ENCODE results near the gene DIS3L2.
"Not testable (repeated sequence)": the region's sequence is repeated elsewhere in the genome, so short reads cannot be mapped to it uniquely, and the experiment has no call there.

Gene DIS3L2

GRCh38 chr2:232341739-232342126 lies 380.2 kb downstream of the DIS3L2 start:
- DNase-seq (ENCODE audit: low read depth in 4 of 4, low spot score in 1 of 4), result no peak

DNA sequence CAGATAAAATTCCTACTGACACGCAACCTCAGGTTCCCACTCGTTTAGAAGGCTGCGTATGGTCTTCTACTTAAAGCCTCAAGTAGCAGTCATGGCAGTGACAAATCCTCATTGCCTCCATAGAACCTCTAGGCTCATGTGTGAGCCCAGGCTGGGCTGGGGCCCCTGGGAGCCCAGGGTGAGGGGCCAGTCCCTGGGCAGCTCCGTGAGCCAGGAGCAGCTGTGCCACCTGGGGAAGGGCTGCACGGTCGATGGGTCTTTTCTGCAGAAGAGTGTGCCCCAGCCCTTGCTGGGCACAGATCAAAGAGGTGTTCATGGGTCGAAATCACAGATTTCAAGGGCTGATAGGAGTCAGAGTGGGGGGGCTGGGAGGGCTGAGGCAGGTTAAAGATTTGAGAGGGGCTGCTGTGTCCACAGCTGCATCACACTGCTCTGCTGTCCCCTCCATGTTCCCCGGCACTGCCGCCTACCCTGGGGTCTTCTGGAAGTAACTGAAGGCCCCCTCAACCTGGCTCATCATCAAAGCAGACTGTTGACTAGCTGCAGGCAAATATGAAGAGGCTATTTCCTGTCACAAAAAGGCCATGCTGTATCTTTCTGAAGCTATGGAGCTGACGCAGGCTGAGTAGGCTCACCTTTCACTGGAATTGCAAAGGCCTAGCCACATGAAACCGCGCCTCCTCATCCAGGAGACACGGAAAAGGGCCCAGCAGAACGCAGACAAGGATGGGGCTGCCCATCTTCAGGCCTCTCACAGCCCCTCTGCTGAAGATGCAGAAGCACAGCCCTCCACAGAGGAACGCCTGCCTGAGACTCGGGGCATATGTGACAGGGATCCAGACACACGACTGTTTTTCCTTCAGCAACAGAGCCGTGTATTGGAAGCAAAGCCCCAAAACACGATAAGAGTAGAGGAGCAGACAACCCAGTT lies 381.4 kb downstream of the DIS3L2 start:
- no peak for DNase-seq (ENCODE audit: low read depth in 4 of 4, low spot score in 1 of 4)

GRCh38 chr2:232343821-232344220 lies 382.3 kb downstream of the DIS3L2 start:
- DNase-seq (ENCODE audit: low read depth in 4 of 4, low spot score in 1 of 4), result no peak

DNA sequence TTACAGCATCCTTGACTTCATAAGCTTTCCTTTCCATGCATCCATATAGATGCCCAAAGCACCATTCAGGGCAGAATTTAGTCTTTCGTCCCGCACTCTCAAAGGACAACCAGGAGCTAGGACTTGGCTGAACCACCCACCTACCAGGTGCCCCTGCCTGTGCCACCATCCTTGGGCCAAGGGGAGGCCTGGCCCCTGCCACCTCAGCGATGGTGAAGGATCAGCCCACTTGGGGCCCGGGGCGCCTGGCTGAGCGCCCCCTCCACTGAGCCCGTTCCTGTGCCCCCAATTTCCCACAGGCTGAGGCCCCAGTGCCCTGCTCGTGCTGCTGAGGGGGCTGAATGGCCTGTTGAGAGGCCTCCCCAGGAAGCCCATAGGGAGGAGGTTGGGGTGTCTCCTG lies 383.7 kb downstream of the DIS3L2 start:
- no peak for DNase-seq (ENCODE audit: low read depth in 4 of 4, low spot score in 1 of 4)

DNA sequence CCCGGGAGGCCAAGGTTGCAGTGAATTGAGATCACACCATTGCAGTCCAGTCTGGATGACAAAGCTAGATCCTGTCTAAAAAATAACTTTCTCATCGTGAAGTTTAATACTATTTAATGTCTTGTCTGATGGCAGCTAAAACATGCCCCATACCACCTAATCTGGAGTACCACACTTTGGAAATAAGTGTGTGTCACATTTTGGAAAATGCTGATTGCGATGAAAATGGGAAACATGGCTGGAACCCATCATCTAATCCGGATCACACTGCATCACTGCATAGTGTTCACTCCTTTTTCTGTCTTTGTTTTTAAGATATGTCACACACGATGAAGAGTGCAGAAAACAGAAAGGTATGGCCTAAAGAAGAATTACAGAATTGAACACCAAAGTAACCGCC lies 385.9 kb downstream of the DIS3L2 start:
- DNase-seq (ENCODE audit: low read depth in 4 of 4, low spot score in 1 of 4), result no peak

DNA sequence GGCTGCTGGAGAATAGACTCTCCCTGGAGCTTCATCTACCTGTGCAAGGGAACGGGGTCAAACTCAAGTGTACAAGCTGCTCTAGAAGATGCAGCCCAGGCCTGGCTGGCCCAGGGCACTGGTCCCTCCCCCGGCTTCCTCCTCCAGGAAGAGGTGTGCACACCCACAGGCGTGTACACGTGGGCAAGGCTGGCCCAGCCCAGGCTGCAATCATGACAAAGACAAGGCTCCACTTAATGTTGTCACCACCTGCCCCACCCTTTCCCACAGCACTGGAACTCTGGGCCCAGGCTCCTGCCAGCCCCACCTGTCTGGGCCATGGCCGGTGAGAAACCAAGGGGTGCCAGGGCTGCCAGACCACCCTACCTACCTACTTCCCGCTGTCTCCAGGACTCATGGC lies 387.4 kb downstream of the DIS3L2 start:
- no peak for DNase-seq (ENCODE audit: low read depth in 4 of 4, low spot score in 1 of 4)

DNA sequence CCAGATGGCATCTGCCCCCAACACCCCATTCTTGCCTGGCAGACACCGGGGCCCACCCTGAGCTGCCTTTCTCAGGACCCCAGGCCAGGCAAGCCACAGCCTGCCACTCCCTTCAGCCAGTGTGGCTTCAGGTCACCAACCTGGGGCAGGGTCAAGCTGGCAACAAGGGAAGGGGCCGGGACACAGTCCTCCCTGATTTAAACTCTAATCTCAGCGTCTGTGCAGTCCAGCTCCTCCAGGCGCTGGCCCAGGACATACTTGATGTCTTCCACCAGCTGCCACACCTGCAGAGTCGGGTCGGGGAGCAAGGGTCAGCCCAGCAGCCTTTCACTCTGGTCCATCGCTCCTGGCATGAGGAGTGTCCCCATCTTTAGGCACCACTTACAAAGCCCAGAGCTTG lies 388.0 kb downstream of the DIS3L2 start:
- DNase-seq (ENCODE audit: low read depth in 4 of 4, low spot score in 1 of 4), result no peak

- DNase-seq (ENCODE audit: low read depth in 4 of 4, low spot score in 1 of 4), result no peak
Observed at GRCh38 chr2:232349946-232350635, 388.6 kb downstream of the DIS3L2 start.

DNA sequence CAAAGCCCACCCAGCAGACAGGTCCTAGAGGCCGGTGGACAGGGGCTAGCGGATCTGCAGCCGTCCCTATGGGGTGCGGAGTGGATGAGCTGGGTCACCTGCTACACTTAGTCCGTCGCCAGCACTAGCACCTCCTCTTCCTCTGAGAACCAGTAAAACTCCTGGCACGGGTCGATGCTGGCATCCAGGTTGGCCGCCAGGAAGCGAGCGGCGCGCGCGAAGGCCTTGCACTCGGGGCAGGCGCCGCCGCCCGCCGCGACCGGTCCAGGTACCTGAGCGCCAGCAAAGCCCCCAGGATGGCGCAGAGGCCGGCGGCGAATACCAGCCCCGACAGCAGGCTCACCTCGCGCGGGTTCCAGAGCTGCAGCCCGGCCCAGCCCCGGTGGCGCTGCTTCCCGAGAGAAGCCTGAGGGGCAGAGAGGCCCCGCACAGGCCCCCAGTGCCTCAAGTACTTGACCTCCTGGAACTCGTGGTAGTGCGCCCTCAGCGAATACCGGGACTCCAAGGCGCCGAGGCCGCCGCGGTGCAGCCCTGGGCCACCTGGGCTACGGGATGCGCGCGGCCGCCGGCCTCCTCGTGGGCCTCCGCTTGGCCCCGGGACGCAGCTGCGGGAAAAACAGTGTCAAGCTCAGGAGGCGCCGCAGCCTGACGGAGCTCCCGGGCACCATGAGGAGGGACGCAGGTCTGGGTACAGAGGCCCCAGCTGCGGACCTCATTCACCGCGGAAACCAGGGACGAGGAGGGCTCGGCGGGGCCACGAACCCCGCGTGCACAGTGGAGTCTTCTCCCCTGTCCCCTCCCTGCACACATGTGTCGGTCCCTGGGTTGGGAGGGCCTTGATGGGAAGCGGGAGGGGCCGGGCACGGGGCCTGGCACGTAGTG lies 389.5 kb downstream of the DIS3L2 start:
- no peak for DNase-seq (ENCODE audit: low read depth in 4 of 4, low spot score in 1 of 4)

DNA sequence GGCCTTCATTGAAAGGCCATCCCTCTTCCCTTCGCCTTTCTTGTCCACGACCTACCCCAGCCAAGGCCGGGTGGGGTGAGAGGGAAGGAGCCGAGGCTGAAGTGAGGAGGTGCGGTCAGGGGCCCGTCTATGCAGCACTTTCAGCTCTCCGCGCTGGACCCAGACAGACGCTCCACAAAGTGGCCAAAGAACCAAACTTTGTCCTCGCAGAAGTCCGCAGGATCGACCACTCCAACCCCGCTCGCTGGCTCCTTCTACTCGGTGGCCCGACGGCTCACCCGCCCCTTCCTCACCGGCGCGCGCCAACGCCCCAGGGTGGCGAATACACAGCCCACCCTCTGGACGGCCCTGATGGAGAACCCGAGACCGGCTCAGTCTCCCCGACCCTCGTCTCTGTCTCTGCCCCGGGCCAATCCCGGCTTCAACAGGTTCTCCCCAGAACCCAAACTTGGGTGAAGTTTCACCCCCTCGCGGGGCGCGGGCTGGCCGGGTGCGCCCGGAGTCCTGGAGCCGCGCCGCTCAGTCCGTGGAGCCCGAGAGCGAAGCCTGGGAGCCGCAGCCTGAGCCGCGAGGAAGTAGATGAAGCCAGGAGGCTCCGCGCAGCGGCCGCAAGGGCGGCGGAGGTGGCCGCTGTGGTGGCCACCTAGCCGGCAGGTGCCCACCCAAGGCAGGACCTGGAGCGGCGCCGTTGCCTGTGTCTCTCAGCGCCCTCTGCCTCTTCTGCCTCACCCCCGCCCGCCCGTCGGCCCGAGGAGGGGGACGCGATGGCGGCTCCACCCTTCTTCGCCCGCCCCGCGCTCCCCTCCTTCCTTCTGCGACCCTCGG lies 390.4 kb downstream of the DIS3L2 start:
- DNase-seq (ENCODE audit: low read depth in 4 of 4, low spot score in 1 of 4), result no peak

DNA sequence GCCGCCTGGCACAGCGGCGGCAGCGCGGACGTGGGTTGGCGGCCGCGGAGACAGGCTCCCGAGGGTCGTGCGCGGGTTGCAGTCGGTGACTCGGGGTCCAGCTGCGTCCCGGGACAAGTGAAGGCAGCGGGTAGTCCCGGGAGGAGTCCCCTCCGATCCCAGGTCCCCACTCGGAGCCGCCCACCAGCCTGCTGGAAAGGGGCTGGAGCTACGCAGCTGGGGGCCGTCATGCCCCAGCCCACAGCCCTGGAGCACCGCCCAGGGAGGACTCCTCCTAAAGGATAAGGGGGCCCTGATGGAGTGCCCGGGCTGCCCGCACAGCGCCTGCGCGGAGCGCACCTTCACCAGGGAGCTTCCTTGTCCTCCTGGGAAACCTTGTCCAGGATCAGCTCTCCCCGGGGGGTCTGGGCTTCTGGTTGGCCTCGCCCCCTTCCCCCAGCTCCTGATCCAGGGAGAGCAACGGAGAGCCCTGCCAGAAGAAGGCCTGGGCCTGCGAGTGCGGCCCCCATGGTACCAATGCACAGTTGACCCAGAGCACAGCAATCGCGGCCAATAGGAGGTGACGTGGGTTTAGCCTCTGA lies 391.1 kb downstream of the DIS3L2 start:
- no peak for DNase-seq (ENCODE audit: low read depth in 4 of 4, low spot score in 1 of 4)

DNA sequence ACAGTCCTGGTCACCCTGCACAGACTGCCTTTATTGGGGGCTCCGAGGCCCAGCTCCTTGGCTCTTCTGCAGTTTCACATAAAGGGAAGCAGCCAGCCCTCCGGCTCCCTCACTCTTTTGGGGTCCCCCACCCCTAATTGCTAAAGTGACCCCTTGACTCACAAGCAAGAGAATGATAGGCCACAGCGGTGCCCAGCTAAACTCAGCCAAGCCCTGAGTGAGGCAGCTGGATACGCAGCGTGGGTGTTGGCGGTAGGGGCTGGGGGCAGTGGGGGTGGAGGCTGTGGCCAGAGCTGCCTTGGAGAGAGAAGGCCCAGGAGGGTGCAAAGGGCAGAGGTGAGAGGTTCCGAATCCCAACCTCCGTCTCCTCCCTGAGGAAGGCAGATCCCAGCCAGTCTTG lies 391.6 kb downstream of the DIS3L2 start:
- no peak for DNase-seq (ENCODE audit: low read depth in 4 of 4, low spot score in 1 of 4)

DNA sequence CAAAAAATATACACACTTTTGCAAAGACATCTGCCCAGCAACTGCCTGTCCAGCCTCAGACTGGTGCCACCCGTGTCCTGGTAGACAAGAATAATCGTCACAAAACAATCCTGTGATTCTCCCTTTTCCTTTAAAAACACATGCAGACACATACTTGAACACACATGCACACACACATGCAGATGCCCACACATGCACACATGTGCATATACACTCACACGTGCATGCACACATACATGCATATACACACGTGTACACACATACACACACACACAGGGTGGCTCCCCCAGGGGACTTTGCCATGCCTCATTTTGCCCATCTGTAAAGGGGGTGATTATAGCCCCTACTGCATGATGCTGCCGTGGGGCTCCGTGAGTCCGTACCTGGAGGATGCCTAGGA lies 392.1 kb downstream of the DIS3L2 start:
- no peak for DNase-seq (ENCODE audit: low read depth in 4 of 4, low spot score in 1 of 4)

DNA sequence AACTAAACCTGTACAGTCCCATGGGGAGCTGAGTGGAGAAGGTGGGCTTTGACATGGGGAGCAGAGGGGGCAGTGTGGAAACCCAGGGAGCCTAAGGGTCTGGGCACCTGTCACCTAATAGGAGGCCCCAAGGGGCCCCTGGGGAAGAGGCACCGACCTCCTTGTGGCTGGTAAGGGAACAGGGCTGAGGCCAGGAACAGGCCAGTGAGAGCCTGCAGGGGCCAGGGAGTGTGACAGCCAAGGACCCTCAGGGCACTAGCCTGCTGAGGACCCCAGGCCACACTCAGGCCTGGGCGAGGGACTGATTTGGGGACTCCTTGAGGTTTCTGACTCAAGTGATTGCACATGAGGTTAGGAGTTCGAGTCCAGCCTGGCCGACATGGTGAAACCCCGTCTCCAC lies 392.6 kb downstream of the DIS3L2 start:
- DNase-seq (ENCODE audit: low read depth in 4 of 4, low spot score in 1 of 4), result no peak

GRCh38 chr2:232361646-232362045 lies 400.1 kb downstream of the DIS3L2 start:
- no peak for DNase-seq (ENCODE audit: low read depth in 4 of 4, low spot score in 1 of 4)

GRCh38 chr2:232362174-232362900 lies 400.8 kb downstream of the DIS3L2 start:
- DNase-seq (ENCODE audit: low read depth in 4 of 4, low spot score in 1 of 4), result no peak

GRCh38 chr2:232363064-232363783 lies 401.7 kb downstream of the DIS3L2 start:
- not testable (repeated sequence) for DNase-seq (ENCODE audit: low read depth in 4 of 4, low spot score in 1 of 4)

DNA sequence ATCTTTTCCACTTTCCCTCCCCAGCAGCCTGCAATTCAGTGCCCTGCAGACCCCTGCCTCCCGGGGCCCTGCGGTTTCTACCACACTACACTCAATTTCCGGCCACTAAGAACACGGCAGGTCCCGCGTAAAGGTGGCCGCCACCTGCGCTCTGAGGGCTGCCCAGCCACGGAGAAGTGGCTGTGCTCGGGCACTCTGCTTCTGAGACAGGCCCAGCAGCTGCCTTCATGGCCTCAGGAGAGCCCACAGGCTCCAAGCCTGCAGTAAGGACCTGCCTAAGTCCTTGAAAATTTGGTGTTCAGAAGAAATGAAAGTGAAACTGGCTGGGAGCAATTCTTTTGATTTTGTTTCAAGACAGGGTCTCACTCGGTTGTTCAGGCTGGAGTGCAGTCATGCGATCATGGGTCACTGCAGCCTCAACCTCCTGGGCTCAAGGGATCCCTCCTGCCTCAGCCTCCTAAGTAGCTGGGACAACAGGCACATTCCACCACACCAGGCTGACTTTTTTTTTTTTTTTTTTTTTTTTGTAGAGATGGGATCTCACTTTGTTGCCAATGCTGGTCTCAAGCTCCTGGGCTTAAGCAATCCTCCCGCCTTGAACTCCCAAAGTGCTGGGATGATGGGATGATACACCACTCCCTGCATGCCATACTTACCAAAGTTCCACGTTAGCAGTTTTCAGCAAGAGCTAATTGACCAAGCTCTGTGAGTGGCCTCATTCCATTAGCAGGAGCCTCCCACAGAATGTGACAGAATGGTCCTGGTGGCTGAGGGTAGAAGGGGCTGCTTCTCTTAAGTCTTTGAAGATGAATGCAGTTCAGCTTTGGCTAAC lies 402.5 kb downstream of the DIS3L2 start:
- DNase-seq (ENCODE audit: low read depth in 4 of 4, low spot score in 1 of 4), result no peak

Data from stimulated activated CD4-positive, alpha-beta T cell treated with anti-CD3 and anti-CD28 coated beads, Interleukin-1b, Interleukin-23, amount 100 ng/mL, for 24 hours (primary cell).